HG03108 (cell line): ENCODE measurements around the gene SUSD2.
"Not testable (repeated sequence)": the region's sequence is repeated elsewhere in the genome, so short reads cannot be mapped to it uniquely, and the experiment has no call there.

Experiments used
- ATAC-seq: cut with Tn5 transposase; IDR thresholded peaks from one replicate; pipeline ENCODE4 v1.9.1; 2021; ENCODE audit warnings: moderate library complexity; ENCODE audit not compliant: unreplicated experiment

SUSD2 gene

DNA sequence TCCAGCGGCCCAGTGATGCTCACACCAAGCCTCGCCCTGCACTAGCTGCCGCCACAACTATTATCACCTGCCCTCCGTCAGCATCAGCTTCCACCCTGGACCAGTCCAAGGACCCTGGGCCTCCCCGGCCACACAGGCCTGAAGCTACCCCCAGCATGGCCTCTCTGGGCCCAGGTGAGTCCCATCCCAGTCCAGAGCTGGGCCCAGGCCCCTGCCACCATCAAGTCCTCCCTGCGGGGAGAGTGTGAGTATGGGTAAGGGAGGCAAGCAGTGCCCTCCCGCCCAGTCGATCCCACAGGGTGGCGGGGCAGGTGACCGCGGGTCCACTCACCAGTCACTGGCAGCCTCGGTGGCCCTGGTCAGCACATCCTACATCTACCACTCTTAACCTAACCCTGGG lies 9.5 kb upstream of the SUSD2 start:
- no peak for ATAC-seq

GRCh38 chr22:24175160-24175808 lies 6.0 kb upstream of the SUSD2 start:
- ATAC-seq, result no peak

DNA sequence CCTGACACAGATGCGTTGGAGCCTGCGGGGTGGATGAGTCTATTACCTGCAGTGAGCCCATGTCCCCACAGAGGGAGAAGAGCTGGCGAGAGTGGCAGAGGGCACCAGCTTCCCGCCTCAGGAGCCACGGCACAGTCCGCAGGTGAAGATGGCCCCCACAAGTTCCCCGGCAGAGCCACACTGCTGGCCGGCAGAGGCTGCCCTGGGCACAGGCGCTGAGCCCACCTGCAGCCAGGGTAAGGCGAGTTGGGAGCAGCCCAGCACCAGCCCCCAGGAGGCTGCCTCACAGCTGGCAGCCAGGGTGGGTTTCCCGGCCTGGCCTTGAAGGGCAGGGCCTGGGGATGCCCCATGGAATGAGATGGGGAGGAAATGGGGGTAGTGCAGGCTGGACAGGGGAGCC lies 5.2 kb upstream of the SUSD2 start:
- ATAC-seq, result no peak

DNA sequence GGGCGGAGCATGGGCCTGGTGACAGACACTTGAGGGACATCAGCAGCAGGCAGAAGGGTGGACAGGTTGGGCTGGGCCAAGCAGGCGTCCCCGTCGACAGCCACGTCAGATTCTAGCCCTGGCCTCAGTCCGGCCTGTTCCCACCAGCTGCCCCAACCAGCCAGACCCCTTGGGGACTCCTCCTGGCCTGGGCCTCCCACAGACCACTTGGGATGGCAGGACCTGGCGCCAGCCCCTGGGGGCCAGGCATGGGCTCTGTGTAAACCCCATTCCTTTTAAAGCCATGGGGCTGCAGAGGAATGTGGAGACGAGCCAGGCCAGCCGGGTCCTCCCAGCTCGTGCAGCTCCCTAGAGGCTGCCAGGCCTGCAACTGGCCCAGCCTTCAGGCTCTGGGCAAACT lies 4.7 kb upstream of the SUSD2 start:
- no peak for ATAC-seq

DNA sequence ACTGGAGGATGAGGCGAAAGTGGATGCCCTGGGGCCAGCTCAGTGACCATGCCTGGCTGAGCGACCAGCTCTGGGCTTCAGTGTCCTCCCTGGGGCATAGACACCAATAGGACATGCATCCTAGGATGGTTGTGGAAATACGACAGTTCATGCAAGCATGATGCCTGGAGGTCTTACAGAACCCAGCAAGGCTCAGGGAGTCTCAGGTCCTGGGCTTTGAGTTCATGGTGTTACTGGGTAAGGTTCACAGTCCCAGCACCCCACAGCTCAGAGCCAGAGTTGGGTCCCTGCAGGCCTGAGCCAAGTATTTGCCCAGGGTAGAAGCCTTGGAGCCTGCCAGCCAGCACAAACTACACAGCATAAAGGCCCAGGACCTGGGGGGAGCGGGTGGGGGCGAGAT lies 4.2 kb upstream of the SUSD2 start:
- no peak for ATAC-seq

GRCh38 chr22:24177456-24177855 lies 3.8 kb upstream of the SUSD2 start:
- ATAC-seq, result no peak

DNA sequence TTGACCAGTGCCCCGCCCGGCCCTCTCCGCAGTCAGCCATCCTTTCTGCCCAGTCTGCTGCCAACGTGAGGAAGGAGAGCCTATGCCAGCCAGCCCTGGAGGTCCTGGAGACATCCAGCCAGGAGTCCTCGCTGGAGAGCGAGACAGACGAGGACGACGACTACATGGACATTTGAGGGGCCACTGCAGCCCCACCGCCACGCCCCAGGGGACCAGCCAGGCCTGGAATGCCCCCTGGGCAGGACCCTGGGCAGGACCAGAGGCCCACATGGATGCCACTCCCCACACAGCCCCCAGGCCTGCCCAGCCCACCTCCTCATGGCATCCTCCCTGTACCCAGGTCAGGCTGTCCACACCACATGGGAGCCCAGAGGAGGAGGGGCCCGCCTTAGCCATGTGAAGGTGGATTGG lies 3.3 kb upstream of the SUSD2 start:
- ATAC-seq, result no peak

- ATAC-seq, result no peak
Measured at GRCh38 chr22:24178502-24179440, 2.5 kb upstream of the SUSD2 start.

GRCh38 chr22:24179478-24180210 lies 1.6 kb upstream of the SUSD2 start:
- ATAC-seq, result no peak

DNA sequence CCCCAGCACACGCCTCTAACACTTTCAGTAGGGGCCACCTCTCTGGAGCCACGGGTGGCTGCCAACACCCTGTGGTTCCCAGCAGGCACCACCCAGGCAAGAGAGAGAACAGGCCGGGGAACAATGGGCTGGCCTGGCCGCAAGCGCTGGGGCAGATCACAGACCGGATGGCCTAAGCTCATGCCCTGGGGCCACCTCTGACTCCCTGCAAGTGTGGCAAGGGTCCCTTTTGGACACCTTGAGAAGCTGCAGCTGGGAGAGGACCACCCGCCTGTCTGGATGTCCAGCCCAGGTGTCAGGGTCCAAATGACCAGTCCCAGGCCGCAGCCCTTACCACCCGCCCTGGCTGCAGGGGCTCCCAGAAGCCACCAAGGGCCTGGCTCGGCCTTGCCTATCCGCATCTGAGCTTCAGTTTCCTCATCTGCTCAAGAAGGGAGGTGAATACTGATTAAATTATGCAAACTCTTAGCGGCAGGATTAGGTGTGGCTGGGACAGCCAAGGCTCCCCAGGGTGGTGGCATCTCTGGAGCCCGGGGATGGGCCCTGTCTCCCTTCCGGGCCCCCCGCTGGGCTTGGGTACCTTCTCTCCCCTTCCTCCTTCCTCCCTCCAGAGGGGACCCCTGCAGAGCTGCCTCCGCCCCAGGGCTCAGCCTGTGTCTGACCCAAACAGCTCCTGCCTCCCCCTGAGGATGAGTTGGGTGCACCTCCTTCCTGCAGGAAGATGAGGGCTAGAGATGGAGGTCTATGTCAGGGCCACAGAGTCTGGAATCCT lies 785 bp upstream of the SUSD2 start:
- no peak for ATAC-seq

DNA sequence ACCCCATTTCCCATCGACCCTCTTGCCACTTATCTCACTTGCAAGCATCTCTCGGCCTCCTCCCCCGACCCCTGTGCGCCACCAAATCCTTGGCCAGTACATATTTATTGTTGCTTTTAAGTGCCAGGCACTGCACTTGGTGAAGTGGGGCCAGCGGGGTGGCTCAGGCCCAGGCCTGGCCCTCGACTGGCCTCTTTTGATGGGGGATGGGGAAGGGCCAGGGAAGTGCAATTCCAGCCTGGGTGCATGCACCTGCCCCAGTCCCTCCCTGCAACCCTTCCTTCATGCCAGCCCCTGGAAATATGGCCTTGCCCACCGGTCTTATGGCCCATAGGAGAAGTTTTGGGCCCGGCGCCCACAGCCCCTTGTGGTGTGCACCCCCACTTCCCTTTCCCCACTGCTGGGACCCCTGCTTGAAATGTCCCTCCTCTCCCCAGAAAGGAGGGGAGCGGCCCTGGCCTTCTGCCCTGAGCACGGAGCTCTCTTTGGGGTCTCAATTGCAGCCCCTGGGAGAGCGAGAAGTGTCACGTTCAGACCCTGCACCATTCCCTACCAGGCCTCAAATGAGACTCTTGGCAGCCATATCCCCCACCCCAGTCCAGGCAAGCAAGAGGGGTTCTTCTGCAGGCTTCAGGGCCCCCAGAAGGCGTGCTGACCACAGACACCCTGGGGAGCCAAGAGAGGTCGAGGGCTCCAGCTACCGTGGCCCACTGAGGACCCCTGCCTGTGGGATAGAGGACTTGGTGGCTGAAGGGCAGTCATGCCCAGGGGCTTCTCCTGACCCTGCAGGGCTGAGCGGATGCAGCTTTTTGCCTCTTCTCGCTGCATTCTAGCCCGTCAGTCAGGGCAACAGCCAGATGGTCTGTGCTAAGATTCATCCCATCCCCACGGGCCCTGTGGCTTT lies 961 bp downstream of the SUSD2 start:
- no peak for ATAC-seq

- ATAC-seq, result not testable (repeated sequence)
Measured at GRCh38 chr22:24182900-24183246, 1.6 kb downstream of the SUSD2 start.

- no peak for ATAC-seq
Measured at GRCh38 chr22:24183321-24184031, 2.2 kb downstream of the SUSD2 start.

GRCh38 chr22:24184057-24184798 lies 2.9 kb downstream of the SUSD2 start:
- no peak for ATAC-seq

DNA sequence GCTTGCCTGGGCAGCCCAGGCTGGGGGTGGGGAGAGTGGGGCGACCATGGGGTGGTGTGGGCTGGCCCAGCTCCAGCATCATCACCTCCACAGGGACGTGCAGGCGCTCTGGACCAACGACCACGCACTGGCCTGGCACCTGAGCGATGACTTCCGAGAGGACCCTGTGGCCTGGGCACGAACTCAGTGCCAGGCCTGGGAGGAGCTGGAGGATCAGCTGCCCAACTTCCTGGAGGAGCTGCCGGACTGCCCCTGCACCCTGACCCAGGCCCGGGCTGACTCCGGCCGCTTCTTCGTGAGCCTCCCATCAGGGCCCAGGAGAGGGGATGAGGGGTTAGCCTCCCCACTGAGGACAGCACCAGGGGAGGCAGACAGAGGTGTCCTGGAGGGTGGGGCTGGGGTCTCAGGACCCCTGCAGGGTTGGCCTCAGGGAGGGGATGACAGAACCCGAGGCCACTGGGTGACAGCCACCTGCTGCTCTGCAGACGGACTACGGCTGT lies 3.8 kb downstream of the SUSD2 start:
- no peak for ATAC-seq

DNA sequence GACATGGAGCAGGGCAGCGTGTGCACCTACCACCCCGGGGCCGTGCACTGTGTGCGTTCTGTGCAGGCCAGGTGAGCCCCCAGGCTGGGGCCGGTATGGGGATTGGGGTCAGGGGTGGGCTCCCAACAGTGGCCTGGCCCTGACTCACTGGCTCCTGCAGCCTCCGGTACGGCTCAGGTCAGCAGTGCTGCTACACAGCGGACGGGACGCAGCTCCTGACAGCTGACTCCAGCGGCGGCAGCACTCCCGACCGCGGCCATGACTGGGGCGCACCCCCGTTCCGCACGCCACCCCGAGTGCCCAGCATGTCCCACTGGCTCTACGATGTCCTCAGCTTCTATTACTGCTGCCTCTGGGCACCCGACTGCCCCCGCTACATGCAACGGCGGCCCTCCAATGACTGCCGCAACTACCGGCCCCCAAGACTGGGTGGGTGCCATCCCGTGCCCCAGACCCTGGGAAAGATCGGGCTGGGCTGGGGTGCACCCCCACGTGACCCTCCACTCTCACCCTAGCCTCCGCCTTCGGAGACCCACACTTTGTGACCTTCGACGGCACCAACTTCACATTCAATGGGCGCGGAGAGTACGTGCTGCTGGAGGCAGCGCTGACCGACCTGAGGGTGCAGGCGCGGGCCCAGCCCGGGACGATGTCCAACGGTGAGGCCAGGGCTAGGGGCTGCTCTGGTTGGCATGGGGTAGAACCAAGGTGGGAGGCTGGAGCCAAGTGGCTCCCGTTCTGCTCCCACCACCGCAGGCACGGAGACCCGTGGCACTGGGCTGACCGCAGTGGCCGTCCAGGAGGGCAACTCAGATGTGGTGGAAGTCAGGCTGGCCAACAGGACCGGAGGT lies 4.4 kb downstream of the SUSD2 start:
- ATAC-seq, result no peak

- ATAC-seq, result no peak
Measured at GRCh38 chr22:24186352-24186740, 5.1 kb downstream of the SUSD2 start.
